SU-DHL-6 (cell line): ENCODE data around the gene ZBTB49.

Source experiments
- H2AFZ ChIP-seq: fragments of 200-600 bp; sonication (generic); 2 replicates; pipeline ENCODE4 v1.6.1; 2014; ENCODE audit warnings: low read depth, mild to moderate bottlenecking, moderate library complexity, mixed read lengths, antibody characterized with exemption, low read length; ENCODE audit not compliant: severe bottlenecking
- H3F3A ChIP-seq: fragments of 200-600 bp; shearing (Covaris generic); 2 replicates; pipeline ENCODE4 v1.6.0; 2016; ENCODE audit warnings: antibody characterized with exemption, mild to moderate bottlenecking; ENCODE audit not compliant: insufficient read depth
- H3K27ac ChIP-seq: fragments of 200-600 bp; sonication (generic); 2 replicates; pipeline ENCODE4 v1.5.1; 2016; ENCODE audit warnings: low read depth, mild to moderate bottlenecking, low read length, moderate library complexity, mixed read lengths
- H3K27me3 ChIP-seq: fragments of 200-600 bp; sonication (generic), shearing (Covaris generic); 2 replicates; pipeline ENCODE4 v1.6.0; 2014; ENCODE audit warnings: mild to moderate bottlenecking, low read length
- H3K36me3 ChIP-seq: fragments of 200-600 bp; sonication (generic); 2 replicates; pipeline ENCODE4 v1.6.1; 2014; ENCODE audit warnings: mild to moderate bottlenecking, low read length, mixed read lengths
- H3K4me2 ChIP-seq: fragments of 300-600, 200-600 bp; shearing (Covaris generic), sonication (generic); 2 replicates; pipeline ENCODE4 v1.6.0; 2014; ENCODE audit warnings: low read length, low read depth, mild to moderate bottlenecking; ENCODE audit not compliant: poor library complexity, severe bottlenecking
- H3K4me3 ChIP-seq: fragments of 200-600 bp; sonication (generic); 2 replicates; pipeline ENCODE4 v1.5.1; 2014; ENCODE audit warnings: antibody characterized with exemption, low read length, mild to moderate bottlenecking, mixed read lengths; ENCODE audit not compliant: insufficient read depth, poor library complexity, severe bottlenecking
- H3K79me2 ChIP-seq: fragments of 200-600 bp; sonication (generic); 2 replicates; pipeline ENCODE4 v1.6.1; 2014; ENCODE audit warnings: mild to moderate bottlenecking, low read length, moderate library complexity; ENCODE audit not compliant: insufficient read depth
- H3K9ac ChIP-seq: fragments of 200-600 bp; sonication (generic); 2 replicates; pipeline ENCODE4 v1.7.0; 2014; ENCODE audit warnings: mild to moderate bottlenecking, low read length
- H3K9me2 ChIP-seq: fragments of 200-600 bp; sonication (generic); replicated peaks from 2 replicates; pipeline ENCODE4 v1.6.1; 2014; ENCODE audit warnings: low read length; ENCODE audit not compliant: insufficient read depth
- H3K9me3 ChIP-seq: fragments of 200-600 bp; sonication (generic); 2 replicates; pipeline ENCODE4 v1.6.1; 2014; ENCODE audit warnings: low read length, mixed read lengths; ENCODE audit not compliant: insufficient read depth
- H4K20me1 ChIP-seq: fragments of 200-600 bp; sonication (generic); 2 replicates; pipeline ENCODE4 v1.6.1; 2014; ENCODE audit warnings: low read depth, mild to moderate bottlenecking, antibody characterized with exemption, low read length, moderate library complexity, mixed read lengths
- CTCF ChIP-seq: fragments of 200-600 bp; sonication (generic); IDR thresholded peaks from one replicate; pipeline ENCODE4 v1.5.1; 2017; ENCODE audit warnings: antibody characterized with exemption, mild to moderate bottlenecking, low read length, moderate library complexity; ENCODE audit not compliant: insufficient read depth, poor library complexity, severe bottlenecking
- EZH2phosphoT487 ChIP-seq: fragments of 200-600 bp; sonication (generic), shearing (Covaris generic); conservative IDR thresholded peaks from 2 replicates; pipeline ENCODE4 v1.6.1; 2018; ENCODE audit warnings: mild to moderate bottlenecking, antibody characterized with exemption, low read length, moderate library complexity, mixed read lengths

ZBTB49 gene

DNA sequence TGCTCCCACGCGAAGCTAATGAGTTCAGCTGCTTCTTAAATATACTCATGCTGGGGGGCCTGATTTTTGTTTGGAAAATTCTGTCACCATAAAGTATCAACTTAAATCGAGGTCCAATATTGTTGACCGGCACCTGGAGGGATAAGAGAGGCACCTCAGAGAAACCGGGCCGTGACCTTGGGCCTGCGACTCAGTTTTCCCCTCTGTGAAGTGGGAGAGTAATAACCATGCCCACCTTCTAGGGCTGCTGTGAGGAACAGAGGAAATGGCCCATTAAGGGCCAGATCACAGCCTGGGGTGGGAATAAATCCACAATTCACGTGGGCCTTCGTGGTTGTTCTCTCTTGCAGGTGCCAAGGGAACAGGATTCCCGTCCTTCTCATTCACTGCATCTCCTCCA is 39.4 kb downstream of the ZBTB49 start:
- Histone ChIP-seq H3K27ac (no peak overlapping the region), H2AFZ (no peak overlapping the region), H3K79me2 (no peaks in the 10 kb centered on the region), H3K4me3 (no peak overlapping the region), H3K4me2 (no peak overlapping the region), H3K27me3 (no peaks in the 10 kb centered on the region), H3K9ac (no peak overlapping the region), H4K20me1 (no peaks in the 10 kb centered on the region), H3F3A (no peaks in the 10 kb centered on the region), H3K36me3 (no peaks in the 10 kb centered on the region), H3K9me2 (no peaks in the 10 kb centered on the region), H3K9me3 (no peaks in the 10 kb centered on the region)
- TF ChIP-seq EZH2phosphoT487, result no peak
- TF ChIP-seq CTCF, result no peak

- no peaks in the 10 kb centered on the region for H4K20me1 ChIP-seq
- H3F3A ChIP-seq, result no peaks in the 10 kb centered on the region
- H3K9me2 ChIP-seq, result no peaks in the 10 kb centered on the region
- TF ChIP-seq EZH2phosphoT487 (no peak), CTCF (no peak)
- no peak overlapping the region for H3K27ac ChIP-seq
- H3K36me3 ChIP-seq, result no peaks in the 10 kb centered on the region
- no peak overlapping the region for H3K4me3 ChIP-seq
- H3K9ac ChIP-seq, result no peak overlapping the region
- H3K4me2 ChIP-seq, result no peak overlapping the region
- H3K79me2 ChIP-seq, result no peaks in the 10 kb centered on the region
- H3K9me3 ChIP-seq, result no peaks in the 10 kb centered on the region
- no peak overlapping the region for H2AFZ ChIP-seq
- no peaks in the 10 kb centered on the region for H3K27me3 ChIP-seq
These were observed 40.7 kb downstream of the ZBTB49 start for GRCh38 chr4:4330794-4331193.

GRCh38 chr4:4332529-4332928 is 42.5 kb downstream of the ZBTB49 start:
- no peaks in the 10 kb centered on the region for H3K27me3 ChIP-seq
- no peaks in the 10 kb centered on the region for H3F3A ChIP-seq
- no peaks in the 10 kb centered on the region for H3K79me2 ChIP-seq
- TF ChIP-seq EZH2phosphoT487 (no peak), CTCF (no peak)
- H3K36me3 ChIP-seq, result no peaks in the 10 kb centered on the region
- H3K4me3 ChIP-seq, result no peak overlapping the region
- no peaks in the 10 kb centered on the region for H3K9me3 ChIP-seq
- no peak overlapping the region for H3K4me2 ChIP-seq
- H3K9me2 ChIP-seq, result no peaks in the 10 kb centered on the region
- no peak overlapping the region for H3K9ac ChIP-seq
- H3K27ac ChIP-seq, result no peak overlapping the region
- H4K20me1 ChIP-seq, result no peaks in the 10 kb centered on the region
- H2AFZ ChIP-seq, result no peak overlapping the region

GRCh38 chr4:4333265-4333706 is 43.2 kb downstream of the ZBTB49 start:
- H2AFZ ChIP-seq, result no peak overlapping the region
- no peak overlapping the region for H3K4me2 ChIP-seq
- no peaks in the 10 kb centered on the region for H3K79me2 ChIP-seq
- TF ChIP-seq EZH2phosphoT487, result no peak
- no peak for TF ChIP-seq CTCF
- no peaks in the 10 kb centered on the region for H3K36me3 ChIP-seq
- peaks cover 4% of the 10 kb centered on the region; the same call in 1 of the 2 replicates for H3F3A ChIP-seq
- no peak overlapping the region for H3K27ac ChIP-seq
- no peaks in the 10 kb centered on the region for H3K9me2 ChIP-seq
- H3K9ac ChIP-seq, result no peak overlapping the region
- H3K9me3 ChIP-seq, result no peaks in the 10 kb centered on the region
- H3K4me3 ChIP-seq, result no peak overlapping the region
- H4K20me1 ChIP-seq, result no peaks in the 10 kb centered on the region
- no peaks in the 10 kb centered on the region for H3K27me3 ChIP-seq
